ENCODE results near the gene FLVCR2.
"Not testable (repeated sequence)": the region's sequence is repeated elsewhere in the genome, so short reads cannot be mapped to it uniquely, and the experiment has no call there.

The FLVCR2 gene

GRCh38 chr14:75673345-75674035 is 95.1 kb downstream of the FLVCR2 start:
- no peak for DNase-seq

- DNase-seq: no peak
Measured at GRCh38 chr14:75675265-75675960, 97.0 kb downstream of the FLVCR2 start.

GRCh38 chr14:75685910-75686309 is 107.5 kb downstream of the FLVCR2 start:
- DNase-seq: no peak

- no peak for DNase-seq
Measured at GRCh38 chr14:75689012-75689411, 110.6 kb downstream of the FLVCR2 start.

- DNase-seq: no peak
Measured at GRCh38 chr14:75690010-75690409, 111.6 kb downstream of the FLVCR2 start.

GRCh38 chr14:75695025-75695424 is 116.6 kb downstream of the FLVCR2 start:
- not testable (repeated sequence) for DNase-seq

GRCh38 chr14:75697386-75697785 is 119.0 kb downstream of the FLVCR2 start:
- no peak for DNase-seq
